Astrocyte (in vitro differentiated cells and primary cell): ENCODE results near the gene ALK. TPM values are rescaled to one million over a fixed set of nuclear protein-coding genes. Genes with fewer than 3 reads are reported as not detected.

Experiments
- DNase-seq: peaks from one replicate; pipeline ENCODE4 v3.0.0-alpha.2; 2010; ENCODE audit warnings: low read depth
- FAIRE-seq: peaks from 2 replicates; lab custom pipeline; 2011; peaks lifted over from hg19 to GRCh38; lab: Jason Lieb, UNC
- H2AFZ ChIP-seq: 2 replicates; pipeline ENCODE4 v1.6.0; 2012; ENCODE audit warnings: low read depth, low read length, inconsistent platforms
- H3K27ac ChIP-seq: 2 replicates; pipeline ENCODE4 v1.5.1; 2011; ENCODE audit warnings: low read depth, low read length, inconsistent platforms
- H3K27me3 ChIP-seq: 2 replicates; pipeline ENCODE4 v1.6.0; 2011; ENCODE audit warnings: low read length, inconsistent platforms; ENCODE audit not compliant: insufficient read depth
- H3K36me3 ChIP-seq: 2 replicates; pipeline ENCODE4 v1.5.1; 2011; ENCODE audit warnings: low read length, inconsistent platforms; ENCODE audit not compliant: insufficient read depth
- H3K4me1 ChIP-seq: 2 replicates; pipeline ENCODE4 v1.5.1; 2011; ENCODE audit warnings: low read length, inconsistent platforms; ENCODE audit not compliant: insufficient read depth
- H3K4me2 ChIP-seq: 2 replicates; pipeline ENCODE4 v1.6.0; 2012; ENCODE audit warnings: low read length, inconsistent platforms
- H3K4me3 ChIP-seq: 2 replicates; pipeline ENCODE4 v1.5.1; 2011; ENCODE audit warnings: low read depth, mild to moderate bottlenecking, low read length, inconsistent platforms; ENCODE audit not compliant: insufficient read depth
- H3K79me2 ChIP-seq: 2 replicates; pipeline ENCODE4 v1.6.0; 2012; ENCODE audit warnings: mild to moderate bottlenecking, low read length, inconsistent platforms; ENCODE audit not compliant: insufficient read depth
- H3K9ac ChIP-seq: 2 replicates; pipeline ENCODE4 v1.6.0; 2012; ENCODE audit warnings: mild to moderate bottlenecking, low read length, inconsistent platforms
- H3K9me3 ChIP-seq: 2 replicates; pipeline ENCODE4 v1.5.1; 2012; ENCODE audit warnings: low read depth, mild to moderate bottlenecking, low read length, inconsistent platforms; ENCODE audit not compliant: insufficient read depth
- H4K20me1 ChIP-seq: 2 replicates; pipeline ENCODE4 v1.6.0; 2012; ENCODE audit warnings: low read length, inconsistent platforms; ENCODE audit not compliant: insufficient read depth
- H3K27ac Mint-ChIP-seq: one replicate; pipeline ENCODE4 v1.8.0; 2021; ENCODE audit warnings: mild to moderate bottlenecking, mixed read lengths; ENCODE audit not compliant: unreplicated experiment
- H3K27me3 Mint-ChIP-seq: one replicate; pipeline ENCODE4 v1.8.0; 2021; ENCODE audit warnings: low read depth, mixed read lengths; ENCODE audit not compliant: unreplicated experiment
- H3K36me3 Mint-ChIP-seq: one replicate; pipeline ENCODE4 v1.8.0; 2021; ENCODE audit warnings: low read depth, mixed read lengths; ENCODE audit not compliant: unreplicated experiment
- H3K4me1 Mint-ChIP-seq: one replicate; pipeline ENCODE4 v1.8.0; 2021; ENCODE audit warnings: low read depth, mixed read lengths; ENCODE audit not compliant: unreplicated experiment
- H3K4me3 Mint-ChIP-seq: one replicate; pipeline ENCODE4 v1.8.0; 2021; ENCODE audit warnings: mild to moderate bottlenecking, moderate library complexity, mixed read lengths; ENCODE audit not compliant: unreplicated experiment
- H3K9me3 Mint-ChIP-seq: one replicate; pipeline ENCODE4 v1.8.0; 2021; ENCODE audit warnings: mild to moderate bottlenecking, mixed read lengths; ENCODE audit not compliant: unreplicated experiment
- CTCF ChIP-seq: IDR thresholded peaks from 2 replicates; pipeline ENCODE4 v1.5.1; 2011; ENCODE audit warnings: low read depth, mild to moderate bottlenecking, inconsistent platforms, low read length, moderate library complexity; ENCODE audit not compliant: insufficient read depth
- EZH2 ChIP-seq: IDR thresholded peaks from 2 replicates; pipeline ENCODE4 v1.6.1; 2012; ENCODE audit warnings: mild to moderate bottlenecking, low read length, inconsistent platforms; ENCODE audit not compliant: insufficient read depth
- total RNA-seq: library from RNA; stranded (reverse); gene quantifications from 2 replicates; pipeline ENCODE4 v1.2.1, GENCODE V29; 2021

The ALK gene
- total RNA-seq, 1 donor from 2014 or later: 0.16 TPM

GRCh38 chr2:29699045-29699444 is 222.3 kb downstream of the ALK start:
- H3K27me3 Mint-ChIP-seq: peaks cover 2% of the 10 kb centered on the region
- Histone ChIP-seq H4K20me1 (no peaks in the 10 kb centered on the region), H3K4me3 (no peak overlapping the region), H2AFZ (no peak overlapping the region), H3K4me1 (peaks cover 14% of the 10 kb centered on the region), H3K79me2 (no peaks in the 10 kb centered on the region), H3K27ac (no peak overlapping the region), H3K27me3 (no peaks in the 10 kb centered on the region), H3K9me3 (no peaks in the 10 kb centered on the region), H3K4me2 (no peak overlapping the region), H3K36me3 (no peaks in the 10 kb centered on the region), H3K9ac (no peak overlapping the region)
- no peak overlapping the region for H3K4me3 Mint-ChIP-seq
- TF ChIP-seq EZH2: no peak
- no peak for TF ChIP-seq CTCF
- no peak overlapping the region for H3K27ac Mint-ChIP-seq
- H3K4me1 Mint-ChIP-seq: peaks cover 9% of the 10 kb centered on the region
- DNase-seq (no peak), FAIRE-seq (no peak)
- peaks cover 2% of the 10 kb centered on the region for H3K36me3 Mint-ChIP-seq
- H3K9me3 Mint-ChIP-seq: peaks cover 7% of the 10 kb centered on the region

GRCh38 chr2:29698216-29698615 is 223.2 kb downstream of the ALK start:
- DNase-seq: no peak
- no peak overlapping the region for H2AFZ ChIP-seq
- H3K9me3 Mint-ChIP-seq: peaks cover 7% of the 10 kb centered on the region
- H3K79me2 ChIP-seq: no peaks in the 10 kb centered on the region
- no peak overlapping the region for H3K4me3 Mint-ChIP-seq
- peaks cover 2% of the 10 kb centered on the region for H3K36me3 Mint-ChIP-seq
- no peaks in the 10 kb centered on the region for H3K27me3 ChIP-seq
- H3K4me1 ChIP-seq: peaks cover 14% of the 10 kb centered on the region
- no peaks in the 10 kb centered on the region for H3K9me3 ChIP-seq
- no peak for FAIRE-seq
- peaks cover 9% of the 10 kb centered on the region for H3K4me1 Mint-ChIP-seq
- no peak overlapping the region for H3K4me2 ChIP-seq
- no peaks in the 10 kb centered on the region for H4K20me1 ChIP-seq
- H3K4me3 ChIP-seq: no peak overlapping the region
- H3K27ac ChIP-seq: no peak overlapping the region
- H3K27ac Mint-ChIP-seq: no peak overlapping the region
- no peak overlapping the region for H3K9ac ChIP-seq
- no peaks in the 10 kb centered on the region for H3K36me3 ChIP-seq
- TF ChIP-seq CTCF: no peak
- H3K27me3 Mint-ChIP-seq: peaks cover 4% of the 10 kb centered on the region

GRCh38 chr2:29697715-29698114 is 223.7 kb downstream of the ALK start:
- no peaks in the 10 kb centered on the region for H4K20me1 ChIP-seq
- DNase-seq (no peak), FAIRE-seq (no peak)
- H3K9me3 ChIP-seq: no peaks in the 10 kb centered on the region
- no peaks in the 10 kb centered on the region for H3K36me3 ChIP-seq
- peaks cover 2% of the 10 kb centered on the region for H3K36me3 Mint-ChIP-seq
- H3K9me3 Mint-ChIP-seq: peaks cover 10% of the 10 kb centered on the region
- no peak overlapping the region for H3K4me2 ChIP-seq
- no peaks in the 10 kb centered on the region for H3K79me2 ChIP-seq
- H3K4me3 ChIP-seq: no peak overlapping the region
- H3K27ac Mint-ChIP-seq: no peak overlapping the region
- no peak overlapping the region for H3K4me3 Mint-ChIP-seq
- H3K27me3 Mint-ChIP-seq: peaks cover 4% of the 10 kb centered on the region
- H3K27ac ChIP-seq: no peak overlapping the region
- peaks cover 9% of the 10 kb centered on the region for H3K4me1 Mint-ChIP-seq
- H3K27me3 ChIP-seq: no peaks in the 10 kb centered on the region
- H3K9ac ChIP-seq: no peak overlapping the region
- H3K4me1 ChIP-seq: peaks cover 14% of the 10 kb centered on the region
- H2AFZ ChIP-seq: no peak overlapping the region
- TF ChIP-seq EZH2: no peak
- TF ChIP-seq CTCF: no peak
